T-cell (primary cell): ENCODE data around the gene HOXD4. TPM values are rescaled to one million over a fixed set of nuclear protein-coding genes. Genes with fewer than 3 reads are reported as not detected.

Experiments used
- ATAC-seq, 4 experiments: fragments of 200-7000 bp in 3 of 4; fragments of 150-1000 bp in 1 of 4; cut with Tn5 transposase; replicated peaks in 1 of 4; 1 replicate in 3 of 4; 2 replicates in 1 of 4; pipeline ENCODE4 v1.10.0; 2021; ENCODE audit warnings: moderate library complexity in 3 of 4, mild to moderate bottlenecking in 2 of 4, moderate number of reproducible peaks in 1 of 4
- CTCF ChIA-PET, 2 donors: fragments of 300-600 bp; sonication (Branson Sonifier 250); formaldehyde crosslinking; loops; one replicate each; lab custom pipeline; 2022; ENCODE audit warnings: antibody characterized with exemption in 2 of 2; lab: Charles Lee
- POLR2A ChIA-PET, 2 donors: fragments of 300-600 bp; sonication (Branson Sonifier 250); formaldehyde crosslinking; loops; one replicate each; lab custom pipeline; 2022; ENCODE audit warnings: antibody characterized with exemption in 2 of 2; lab: Charles Lee
- DNase-seq, 35 experiments: peaks; one replicate each; pipeline versions ENCODE4 v3.0.0 to v3.0.0-alpha.2; 2013 to 2023
- H3K27ac ChIP-seq: one replicate; pipeline ENCODE4 v1.5.1; 2013; ENCODE audit warnings: low read length
- H3K27me3 ChIP-seq, 2 experiments: replicated peaks in 1 of 2; 1 replicate in 1 of 2; 2 replicates in 1 of 2; pipeline versions ENCODE4 v1.6.1 to v1.7.0; 2013; ENCODE audit warnings: low read length in 1 of 2, mixed read lengths in 1 of 2; ENCODE audit not compliant: control insufficient read depth in 2 of 2, insufficient read depth in 2 of 2; ENCODE audit errors: extremely low read depth in 1 of 2
- H3K36me3 ChIP-seq, 2 donors: 1 replicate in 1 of 2; 2 replicates in 1 of 2; pipeline versions ENCODE4 v1.6.1 to v1.7.0; 2013; ENCODE audit warnings: low read length in 1 of 2; ENCODE audit not compliant: control insufficient read depth in 2 of 2, insufficient read depth in 1 of 2; ENCODE audit errors: extremely low read depth in 1 of 2
- H3K4me1 ChIP-seq, 2 experiments: 1 replicate in 1 of 2; 2 replicates in 1 of 2; pipeline versions ENCODE4 v1.6.1 to v1.7.0; 2013; ENCODE audit warnings: low read length in 2 of 2, mixed read lengths in 1 of 2; ENCODE audit not compliant: insufficient read depth in 2 of 2, control insufficient read depth in 1 of 2; ENCODE audit errors: extremely low read depth in 1 of 2
- H3K4me3 ChIP-seq, 2 donors: 1 replicate in 1 of 2; 2 replicates in 1 of 2; pipeline versions ENCODE4 v1.5.1 to v1.7.0; 2013; ENCODE audit warnings: mild to moderate bottlenecking in 2 of 2, low read length in 1 of 2, moderate library complexity in 1 of 2; ENCODE audit not compliant: control insufficient read depth in 1 of 2; ENCODE audit errors: extremely low read depth in 1 of 2
- H3K9me3 ChIP-seq: 2 replicates; pipeline ENCODE4 v1.7.0; 2013
- H3K27ac Mint-ChIP-seq, 2 donors: one replicate each; pipeline ENCODE4 v1.8.0; 2020 to 2021; ENCODE audit warnings: mild to moderate bottlenecking in 2 of 2, mixed read lengths in 2 of 2
- H3K27me3 Mint-ChIP-seq, 2 donors: one replicate each; pipeline ENCODE4 v1.8.0; 2021 to 2022; ENCODE audit warnings: mixed read lengths in 2 of 2
- H3K36me3 Mint-ChIP-seq: one replicate; pipeline ENCODE4 v1.8.0; 2021; ENCODE audit warnings: mixed read lengths
- H3K4me1 Mint-ChIP-seq, 3 donors: one replicate each; pipeline ENCODE4 v1.8.0; 2020 to 2022; ENCODE audit warnings: mixed read lengths in 3 of 3, mild to moderate bottlenecking in 1 of 3
- H3K4me3 Mint-ChIP-seq, 3 donors: one replicate each; pipeline ENCODE4 v1.8.0; 2020 to 2022; ENCODE audit warnings: mild to moderate bottlenecking in 3 of 3, mixed read lengths in 3 of 3, moderate library complexity in 3 of 3
- H3K9me3 Mint-ChIP-seq, 3 donors: one replicate each; pipeline ENCODE4 v1.8.0; 2020 to 2022; ENCODE audit warnings: mixed read lengths in 3 of 3
- WGBS: methylation state at CpG from one replicate; pipeline ENCODE4 v1.1.5; 2013; ENCODE audit warnings: missing lambda C conversion rate; ENCODE audit not compliant: insufficient coverage; 5-methylcytosine and 5-hydroxymethylcytosine counted together
- total RNA-seq, 35 experiments: library from RNA in 6 of 35; stranded (reverse) in 6 of 35; fragments of 120-200 nt in 1 of 35; gene quantifications; one replicate each; pipeline versions ENCODE4 v1.2.1 to v1.2.4 and lab custom pipeline; 2013 to 2026

Gene HOXD4
- total RNA-seq, 5 donors from 2014 or later (not counting 1 experiment from before 2014, with no cell fraction given): not detected

GRCh38 chr2:176146101-176146500 lies 5.2 kb upstream of the HOXD4 start:
- Histone ChIP-seq H3K4me1 (peaks cover 0 to 4% of the 10 kb centered on the region in 2 experiments), H3K36me3 (no peaks in the 10 kb centered on the region), H3K9me3 (no peaks in the 10 kb centered on the region), H3K4me3 (no peak overlapping the region), H3K27ac (no peak overlapping the region), H3K27me3 (peaks cover 19 to 78% of the 10 kb centered on the region in 2 experiments)
- ATAC-seq (no peak), DNase-seq (no peak)
- Mint-ChIP-seq H3K4me3 (no peak overlapping the region), H3K27ac (no peak overlapping the region), H3K9me3 (no peaks in the 10 kb centered on the region), H3K4me1 (peaks cover 6 to 15% (median 12%) of the 10 kb centered on the region in 3 donors), H3K36me3 (no peaks in the 10 kb centered on the region), H3K27me3 (peaks cover 89 to 98% of the 10 kb centered on the region in 2 donors)
- 0% methylated on average over 2 of the region's 6 CpGs for WGBS
- CTCF ChIA-PET: no interaction called here
- POLR2A ChIA-PET: no interaction called here

GRCh38 chr2:176146645-176147044 lies 4.7 kb upstream of the HOXD4 start:
- Histone ChIP-seq H3K27ac (no peak overlapping the region), H3K4me1 (peaks cover 0 to 3% of the 10 kb centered on the region in 2 experiments), H3K4me3 (no peak overlapping the region), H3K36me3 (no peaks in the 10 kb centered on the region), H3K27me3 (peaks cover 21 to 81% of the 10 kb centered on the region in 2 experiments), H3K9me3 (no peaks in the 10 kb centered on the region)
- H3K9me3 Mint-ChIP-seq: no peaks in the 10 kb centered on the region
- H3K27me3 Mint-ChIP-seq: peaks cover 88 to 98% of the 10 kb centered on the region in 2 donors
- CTCF ChIA-PET: interaction anchor here in 1 of 2 donors (0.6 kb wide), 1 partner anchor 9 kb away, joined by 3 read pairs; no protein-coding TSS in a partner anchor
- ATAC-seq: no peak
- POLR2A ChIA-PET: no interaction called here
- H3K36me3 Mint-ChIP-seq: no peaks in the 10 kb centered on the region
- no peak for DNase-seq
- peaks cover 4 to 12% (median 7%) of the 10 kb centered on the region in 3 donors for H3K4me1 Mint-ChIP-seq
- H3K27ac Mint-ChIP-seq: peak overlapping the region in 1 of 2 donors; percentile 36
- H3K4me3 Mint-ChIP-seq: no peak overlapping the region

GRCh38 chr2:176147210-176147799 lies 4.0 kb upstream of the HOXD4 start:
- Histone ChIP-seq H3K27me3 (peaks cover 21 to 84% of the 10 kb centered on the region in 2 experiments), H3K4me1 (peaks cover 0 to 4% of the 10 kb centered on the region in 2 experiments), H3K36me3 (no peaks in the 10 kb centered on the region), H3K27ac (no peak overlapping the region), H3K4me3 (no peak overlapping the region), H3K9me3 (no peaks in the 10 kb centered on the region)
- Mint-ChIP-seq H3K9me3 (no peaks in the 10 kb centered on the region), H3K4me3 (no peak overlapping the region), H3K27me3 (peaks cover 81 to 95% of the 10 kb centered on the region in 2 donors), H3K27ac (peak overlapping the region in 1 of 2 donors; percentile 36), H3K4me1 (peaks cover 4 to 12% (median 7%) of the 10 kb centered on the region in 3 donors), H3K36me3 (no peaks in the 10 kb centered on the region)
- no peak for DNase-seq
- 18% methylated on average over 12 of the region's 32 CpGs for WGBS
- ChIA-PET CTCF (interaction anchor here in 1 of 2 donors (0.6 kb wide), 1 partner anchor 8 kb away, joined by 3 read pairs; no protein-coding TSS in a partner anchor), POLR2A (no interaction called here)
- no peak for ATAC-seq

GRCh38 chr2:176147800-176148496 lies 3.4 kb upstream of the HOXD4 start:
- H3K9me3 Mint-ChIP-seq: no peaks in the 10 kb centered on the region
- H3K27me3 Mint-ChIP-seq: peaks cover 79 to 94% of the 10 kb centered on the region in 2 donors
- Histone ChIP-seq H3K36me3 (no peaks in the 10 kb centered on the region), H3K4me3 (no peak overlapping the region), H3K4me1 (peaks cover 0 to 7% of the 10 kb centered on the region in 2 experiments), H3K27ac (no peak overlapping the region), H3K27me3 (peaks cover 21 to 84% of the 10 kb centered on the region in 2 experiments), H3K9me3 (no peaks in the 10 kb centered on the region)
- WGBS: 13% methylated on average over 25 of the region's 31 CpGs
- ChIA-PET POLR2A (no interaction called here), CTCF (no interaction called here)
- ATAC-seq (no peak), DNase-seq (no peak)
- no peak overlapping the region for H3K27ac Mint-ChIP-seq
- H3K4me3 Mint-ChIP-seq: no peak overlapping the region
- H3K4me1 Mint-ChIP-seq: peaks cover 4 to 12% (median 7%) of the 10 kb centered on the region in 3 donors
- no peaks in the 10 kb centered on the region for H3K36me3 Mint-ChIP-seq

- Mint-ChIP-seq H3K4me1 (peaks cover 4 to 12% (median 7%) of the 10 kb centered on the region in 3 donors), H3K9me3 (no peaks in the 10 kb centered on the region), H3K36me3 (no peaks in the 10 kb centered on the region), H3K4me3 (no peak overlapping the region), H3K27ac (no peak overlapping the region), H3K27me3 (peaks cover 78 to 92% of the 10 kb centered on the region in 2 donors)
- WGBS: 43% methylated on average over 7 of the region's 11 CpGs
- ATAC-seq (no peak), DNase-seq (no peak)
- Histone ChIP-seq H3K9me3 (no peaks in the 10 kb centered on the region), H3K36me3 (no peaks in the 10 kb centered on the region), H3K27me3 (peaks cover 19 to 80% of the 10 kb centered on the region in 2 experiments), H3K4me1 (peaks cover 0 to 7% of the 10 kb centered on the region in 2 experiments), H3K27ac (no peak overlapping the region), H3K4me3 (no peak overlapping the region)
- POLR2A ChIA-PET: no interaction called here
- CTCF ChIA-PET: no interaction called here
Measured at GRCh38 chr2:176148751-176149421, 2.5 kb upstream of the HOXD4 start.

- ChIA-PET POLR2A (no interaction called here), CTCF (no interaction called here)
- no peaks in the 10 kb centered on the region for H3K9me3 ChIP-seq
Measured at GRCh38 chr2:176149481-176149938, 1.8 kb upstream of the HOXD4 start.

More at GRCh38 chr2:176149481-176149938, 1.8 kb upstream of the HOXD4 start:
- Mint-ChIP-seq H3K36me3 (no peaks in the 10 kb centered on the region), H3K4me1 (peaks cover 4 to 12% (median 7%) of the 10 kb centered on the region in 3 donors), H3K4me3 (no peak overlapping the region), H3K27me3 (peaks cover 78 to 93% of the 10 kb centered on the region in 2 donors), H3K27ac (no peak overlapping the region), H3K9me3 (no peaks in the 10 kb centered on the region)
- ATAC-seq: no peak
- H3K27me3 ChIP-seq: peaks cover 16 to 76% of the 10 kb centered on the region in 2 experiments
- H3K27ac ChIP-seq: no peak overlapping the region
- no peak overlapping the region for H3K4me3 ChIP-seq
- DNase-seq: no peak
- H3K36me3 ChIP-seq: no peaks in the 10 kb centered on the region
- WGBS: 19% methylated on average over 20 of the region's 22 CpGs
- peaks cover 0 to 7% of the 10 kb centered on the region in 2 experiments for H3K4me1 ChIP-seq
